ENCODE measurements around the gene ENPP5. TPM values are rescaled to one million over a fixed set of nuclear protein-coding genes. Genes with fewer than 3 reads are reported as not detected.

The ENPP5 gene, protein sequence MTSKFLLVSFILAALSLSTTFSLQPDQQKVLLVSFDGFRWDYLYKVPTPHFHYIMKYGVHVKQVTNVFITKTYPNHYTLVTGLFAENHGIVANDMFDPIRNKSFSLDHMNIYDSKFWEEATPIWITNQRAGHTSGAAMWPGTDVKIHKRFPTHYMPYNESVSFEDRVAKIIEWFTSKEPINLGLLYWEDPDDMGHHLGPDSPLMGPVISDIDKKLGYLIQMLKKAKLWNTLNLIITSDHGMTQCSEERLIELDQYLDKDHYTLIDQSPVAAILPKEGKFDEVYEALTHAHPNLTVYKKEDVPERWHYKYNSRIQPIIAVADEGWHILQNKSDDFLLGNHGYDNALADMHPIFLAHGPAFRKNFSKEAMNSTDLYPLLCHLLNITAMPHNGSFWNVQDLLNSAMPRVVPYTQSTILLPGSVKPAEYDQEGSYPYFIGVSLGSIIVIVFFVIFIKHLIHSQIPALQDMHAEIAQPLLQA
- 1 to 10 TPM; 1.5 to 4.1 (median 4.0) TPM for total RNA-seq
- long read RNA-seq, donor 1, partial matches to known transcripts, result 0 of 2 reads
- long read RNA-seq, donor 1, other reads (novel, unspliced or antisense), result 1 of 2 reads
- long read RNA-seq, donor 2, partial matches to known transcripts, result 0 of 2 reads
- long read RNA-seq, donor 2, other reads (novel, unspliced or antisense), result 1 of 2 reads

DNA sequence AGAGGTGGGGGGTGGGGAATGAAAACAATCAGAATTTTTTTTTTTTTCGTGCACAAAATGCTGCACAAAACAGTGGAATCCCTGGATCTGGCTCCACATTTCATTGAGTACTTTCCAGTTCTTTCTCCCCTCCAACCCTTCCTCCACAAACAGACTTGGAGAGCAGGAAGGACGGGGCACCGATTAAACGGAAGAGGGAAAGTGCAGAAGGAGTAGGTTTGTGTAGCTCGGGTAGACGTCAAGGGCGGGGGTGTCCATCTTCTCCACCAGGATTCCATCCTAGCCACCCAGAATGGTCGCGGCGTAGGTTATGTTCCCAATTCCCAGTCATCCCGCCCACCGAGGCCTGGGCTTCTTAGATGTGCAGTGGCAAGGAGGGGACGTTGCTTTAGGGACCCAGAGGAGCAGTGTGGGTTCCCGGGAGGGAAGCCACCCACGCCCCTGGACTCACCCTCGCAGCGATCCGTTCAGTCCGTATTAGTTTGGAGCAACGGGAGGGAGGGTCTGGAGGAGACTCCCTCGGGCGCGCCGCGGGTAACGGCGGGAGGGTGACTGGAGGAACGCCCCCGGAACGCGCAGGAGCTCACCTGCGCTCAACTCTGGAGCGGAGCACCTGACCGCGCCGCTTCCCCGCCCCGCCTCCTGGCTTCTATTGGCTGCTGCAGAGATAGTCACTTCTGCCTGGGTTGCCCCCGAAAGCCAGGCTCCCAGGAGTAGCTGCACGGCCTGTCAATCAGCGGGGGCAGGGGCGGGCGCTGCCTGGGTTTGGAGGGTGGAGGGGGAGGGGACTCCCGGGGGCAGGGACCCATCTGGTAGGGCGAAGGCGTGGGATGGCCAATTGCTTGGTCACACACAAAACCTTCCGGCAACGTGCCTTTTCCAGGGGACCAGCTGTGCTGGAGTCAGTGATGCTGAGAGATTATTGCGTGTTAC is at the start of gene ENPP5:
Gene ENPP5, minus strand, starts transcription at position 624 of the 933 bp plus-strand sequence. CDS start 2,718 bp downstream, outside the sequence.
- peaks cover 4% of the 10 kb centered on the region for H3K4me1 ChIP-seq (ENCODE audit: low read depth)
- intact Hi-C loops (cut with DNase I, micrococcal nuclease), result no loop called here
- no peaks in the 10 kb centered on the region for H3K9me3 ChIP-seq
- H3K4me3 ChIP-seq, result peak within 1 kb of the TSS; percentile 39
- H3K36me3 ChIP-seq (ENCODE audit: low read depth), result no peaks in the 10 kb centered on the region
- peak; percentile 93 to 94 (median 94) for DNase-seq
- peak; percentile 100 for ATAC-seq
- TF ChIP-seq, protein P1, sequence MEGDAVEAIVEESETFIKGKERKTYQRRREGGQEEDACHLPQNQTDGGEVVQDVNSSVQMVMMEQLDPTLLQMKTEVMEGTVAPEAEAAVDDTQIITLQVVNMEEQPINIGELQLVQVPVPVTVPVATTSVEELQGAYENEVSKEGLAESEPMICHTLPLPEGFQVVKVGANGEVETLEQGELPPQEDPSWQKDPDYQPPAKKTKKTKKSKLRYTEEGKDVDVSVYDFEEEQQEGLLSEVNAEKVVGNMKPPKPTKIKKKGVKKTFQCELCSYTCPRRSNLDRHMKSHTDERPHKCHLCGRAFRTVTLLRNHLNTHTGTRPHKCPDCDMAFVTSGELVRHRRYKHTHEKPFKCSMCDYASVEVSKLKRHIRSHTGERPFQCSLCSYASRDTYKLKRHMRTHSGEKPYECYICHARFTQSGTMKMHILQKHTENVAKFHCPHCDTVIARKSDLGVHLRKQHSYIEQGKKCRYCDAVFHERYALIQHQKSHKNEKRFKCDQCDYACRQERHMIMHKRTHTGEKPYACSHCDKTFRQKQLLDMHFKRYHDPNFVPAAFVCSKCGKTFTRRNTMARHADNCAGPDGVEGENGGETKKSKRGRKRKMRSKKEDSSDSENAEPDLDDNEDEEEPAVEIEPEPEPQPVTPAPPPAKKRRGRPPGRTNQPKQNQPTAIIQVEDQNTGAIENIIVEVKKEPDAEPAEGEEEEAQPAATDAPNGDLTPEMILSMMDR (IDR thresholded peaks at IDR 0.05), result no peak

DNA sequence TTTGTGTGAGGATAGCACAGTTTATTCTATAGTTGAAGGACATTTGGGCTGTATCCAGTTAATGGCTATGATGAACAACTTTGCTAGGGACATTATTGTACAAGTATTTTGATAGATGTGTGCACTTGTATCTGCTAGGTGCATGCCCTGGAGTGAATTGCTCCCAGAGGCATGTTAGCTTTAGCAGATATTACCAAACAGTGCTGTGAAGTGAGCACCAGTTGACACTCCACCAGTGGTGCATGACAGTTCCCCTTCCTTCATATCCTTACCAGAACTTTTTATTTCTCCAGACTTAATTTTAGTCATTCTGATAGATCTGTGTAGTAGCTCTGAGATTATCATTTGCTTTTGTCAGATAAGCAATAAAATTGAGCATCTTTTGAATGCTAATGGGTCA is 48.9 kb upstream of the ENPP5 start:
- ATAC-seq, result no peak
- H3K4me3 ChIP-seq, result no peak overlapping the region

DNA sequence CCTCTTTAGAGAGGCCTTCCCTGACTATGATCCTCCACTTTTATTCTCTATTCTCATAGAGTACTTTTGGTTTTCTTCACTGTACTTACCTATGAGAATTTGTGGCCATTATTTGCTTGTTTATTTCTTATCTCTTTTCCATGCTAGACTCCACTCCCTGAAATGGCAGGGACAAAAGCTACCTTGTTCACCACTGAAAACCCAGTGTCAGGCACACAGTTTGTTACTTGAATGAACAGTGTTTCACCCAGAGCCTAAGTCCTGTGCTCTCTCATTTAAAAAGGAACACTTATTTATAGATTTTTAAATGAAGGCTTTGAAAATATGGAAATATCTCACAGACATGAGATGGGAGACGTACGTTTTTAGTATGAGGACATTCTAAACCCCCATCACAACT is 47.7 kb upstream of the ENPP5 start:
- TF ChIP-seq, protein P1 (IDR thresholded peaks at IDR 0.05), result no peak
- ATAC-seq, result no peak
- no peak for DNase-seq
- H3K4me1 ChIP-seq (ENCODE audit: low read depth), result no peaks in the 10 kb centered on the region
- no peaks in the 10 kb centered on the region for H3K9me3 ChIP-seq
- no peaks in the 10 kb centered on the region for H3K36me3 ChIP-seq (ENCODE audit: low read depth)
- intact Hi-C loops (cut with DNase I, micrococcal nuclease), result no loop called here
- H3K4me3 ChIP-seq, result no peak overlapping the region

More for the DNA sequence above, 48.9 kb upstream of the ENPP5 start:
- DNase-seq, result no peak
- Histone ChIP-seq H3K4me1 (ENCODE audit: low read depth) (no peaks in the 10 kb centered on the region), H3K36me3 (ENCODE audit: low read depth) (no peaks in the 10 kb centered on the region), H3K9me3 (no peaks in the 10 kb centered on the region)
- TF ChIP-seq, protein P1 (IDR thresholded peaks at IDR 0.05), result no peak
- intact Hi-C loops (cut with DNase I, micrococcal nuclease), result loop anchor here in 1 of 2 donors (5.0 kb wide), 1 partner anchor 193 kb away; no protein-coding TSS in a partner anchor

DNA sequence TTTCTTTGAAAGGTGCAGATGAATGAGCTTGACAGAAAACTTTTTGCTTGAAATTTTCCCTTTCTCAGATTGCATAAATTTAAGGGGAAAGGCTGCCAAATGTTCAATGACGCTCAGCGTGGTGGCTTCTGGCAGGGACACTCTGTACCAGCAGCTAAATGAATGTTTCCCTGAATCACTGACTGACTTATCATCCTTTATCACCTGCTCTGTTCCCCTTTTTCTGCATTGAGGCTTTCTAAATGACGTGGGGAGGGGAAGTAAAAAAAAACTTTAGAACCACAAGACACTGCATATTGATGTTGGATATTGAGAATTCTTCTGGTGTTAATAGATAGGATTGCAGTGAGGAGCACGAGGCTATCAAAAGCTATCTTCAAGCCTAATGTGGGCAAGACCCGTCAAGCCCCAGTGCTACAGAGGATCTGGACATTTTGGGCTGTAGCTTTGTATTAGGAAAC is 46.9 kb upstream of the ENPP5 start:
- no peaks in the 10 kb centered on the region for H3K36me3 ChIP-seq (ENCODE audit: low read depth)
- ATAC-seq (peak; percentile 26), DNase-seq (no peak)
- intact Hi-C loops (cut with DNase I, micrococcal nuclease), result no loop called here
- no peaks in the 10 kb centered on the region for H3K9me3 ChIP-seq
- H3K4me1 ChIP-seq (ENCODE audit: low read depth), result no peaks in the 10 kb centered on the region
- H3K4me3 ChIP-seq, result no peak overlapping the region
- TF ChIP-seq, protein P1 (IDR thresholded peaks at IDR 0.05), result no peak

DNA sequence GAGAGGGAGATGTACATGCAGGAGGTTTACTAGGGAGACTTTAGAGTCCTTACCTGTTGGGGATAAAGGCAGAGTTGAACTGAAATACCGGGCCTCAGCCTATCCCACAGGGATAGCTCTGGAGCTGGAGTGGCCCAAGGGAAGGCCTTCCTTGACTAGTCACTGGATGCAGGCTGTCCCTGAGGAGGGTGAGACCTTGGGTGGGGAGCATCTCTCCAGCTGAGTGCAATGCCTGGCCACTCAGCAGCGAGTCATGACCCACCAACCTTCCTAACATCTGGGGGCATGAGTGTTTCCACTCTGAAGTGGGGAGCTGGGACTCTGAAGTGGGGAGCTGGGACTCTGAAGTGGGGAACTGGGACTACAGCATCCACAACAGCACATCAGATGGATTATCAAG is 46.1 kb upstream of the ENPP5 start:
- DNase-seq, result no peak
- no peak for ATAC-seq
- no peaks in the 10 kb centered on the region for H3K36me3 ChIP-seq (ENCODE audit: low read depth)
- no peak overlapping the region for H3K4me3 ChIP-seq
- no peaks in the 10 kb centered on the region for H3K4me1 ChIP-seq (ENCODE audit: low read depth)
- H3K9me3 ChIP-seq, result no peaks in the 10 kb centered on the region
- TF ChIP-seq, protein P1 (IDR thresholded peaks at IDR 0.05), result no peak
- intact Hi-C loops (cut with DNase I, micrococcal nuclease), result no loop called here
